GM21423 (cell line): ENCODE results near the gene MEG3.

Experiments
- ATAC-seq: cut with Tn5 transposase; IDR thresholded peaks from one replicate; pipeline ENCODE4 v1.9.1; 2021; ENCODE audit warnings: mild to moderate bottlenecking, moderate library complexity; ENCODE audit not compliant: unreplicated experiment

The MEG3 gene

DNA sequence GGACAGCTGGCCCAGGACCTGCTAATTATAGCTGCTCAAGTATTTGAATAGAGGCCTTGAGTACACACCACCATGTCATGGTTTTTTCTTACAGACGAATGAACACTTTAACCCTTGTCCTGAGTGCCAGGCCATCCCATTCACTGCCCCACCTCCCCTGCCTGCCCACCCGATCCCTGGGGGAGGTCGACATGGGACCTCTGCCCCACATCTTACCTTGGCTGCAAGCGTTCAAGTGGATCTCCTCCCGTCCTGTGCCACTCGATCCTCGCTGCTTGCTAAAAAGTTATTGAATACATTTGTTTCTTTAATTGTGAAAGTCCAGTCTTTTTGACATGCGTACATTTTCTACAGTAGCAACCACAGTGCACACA is 67.3 kb downstream of the MEG3 start:
- ATAC-seq, result no peak

DNA sequence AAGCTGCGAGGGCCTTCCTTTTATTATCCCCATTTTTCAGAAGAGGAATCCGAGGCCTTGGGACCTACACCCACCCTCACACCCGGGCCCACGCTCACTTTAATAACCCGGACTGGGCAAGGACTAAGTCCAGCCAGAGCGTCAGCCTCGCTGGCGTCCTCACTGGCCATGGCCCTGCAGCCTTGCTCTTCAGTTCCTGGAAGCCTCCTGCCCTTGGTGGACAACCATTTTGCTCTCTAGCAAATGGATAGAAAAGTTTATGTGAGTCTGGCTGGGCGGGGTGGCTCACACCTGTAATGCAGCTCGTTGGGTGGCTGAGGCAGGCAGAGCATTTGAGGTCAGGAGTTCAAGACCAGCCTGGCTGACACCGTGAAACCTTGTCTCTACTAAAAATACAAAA is 67.8 kb downstream of the MEG3 start:
- no peak for ATAC-seq

GRCh38 chr14:100894416-100894815 is 68.5 kb downstream of the MEG3 start:
- no peak for ATAC-seq

DNA sequence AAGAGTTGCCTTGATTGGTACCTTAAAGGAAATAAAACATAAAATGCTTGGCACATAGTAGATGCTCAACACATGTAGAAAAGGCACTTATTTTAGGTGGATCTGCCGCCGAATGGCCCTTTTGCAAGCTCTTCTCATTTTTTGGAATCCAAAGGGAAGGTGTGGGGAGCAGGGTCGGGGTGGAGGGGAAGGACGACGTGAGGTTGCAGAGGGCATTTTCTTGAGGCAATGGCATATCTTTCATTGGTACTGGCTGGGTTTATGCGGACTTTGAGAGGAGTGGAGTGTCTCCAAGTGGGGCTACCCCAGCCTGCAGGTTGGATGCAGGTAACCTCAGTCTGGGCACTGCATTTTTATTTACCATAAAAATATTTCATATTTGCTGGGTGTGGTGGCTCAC is 69.5 kb downstream of the MEG3 start:
- ATAC-seq, result no peak

DNA sequence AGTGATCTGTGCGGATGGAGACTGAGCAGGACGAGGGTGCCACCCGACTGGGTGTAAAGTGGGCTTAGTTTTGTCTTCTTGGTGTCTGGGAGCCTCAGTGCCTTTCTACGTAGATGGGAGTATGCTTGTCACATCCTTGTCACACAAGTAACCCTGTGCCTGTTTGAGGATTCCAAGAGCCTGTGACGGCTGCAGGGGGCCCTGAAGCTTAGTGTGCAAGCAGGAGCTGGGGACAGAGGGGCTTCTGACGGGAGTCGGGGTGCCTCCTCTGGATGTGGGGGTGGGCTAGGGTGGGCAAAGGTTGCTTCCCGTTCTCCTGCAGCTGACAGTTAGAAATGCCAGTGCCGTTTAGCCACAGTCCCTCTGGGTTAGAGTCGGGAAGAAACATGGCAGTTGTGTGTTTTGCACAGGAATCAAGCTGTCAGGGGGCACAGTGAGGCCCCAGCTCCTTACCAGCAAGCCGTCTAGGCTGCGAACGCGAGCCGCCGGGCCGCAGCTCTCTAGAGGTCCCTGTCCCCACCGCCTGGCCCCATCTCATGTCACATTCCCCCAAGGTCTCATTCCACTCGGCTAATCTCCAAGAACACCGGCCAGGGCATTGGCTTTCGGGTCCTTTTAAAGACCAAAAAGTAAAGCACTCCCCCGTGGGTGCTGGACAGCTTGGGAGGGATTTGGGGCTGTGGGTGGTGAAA is 70.6 kb downstream of the MEG3 start:
- ATAC-seq, result no peak

- ATAC-seq, result no peak
These were observed 72.5 kb downstream of the MEG3 start for GRCh38 chr14:100898465-100898864.

DNA sequence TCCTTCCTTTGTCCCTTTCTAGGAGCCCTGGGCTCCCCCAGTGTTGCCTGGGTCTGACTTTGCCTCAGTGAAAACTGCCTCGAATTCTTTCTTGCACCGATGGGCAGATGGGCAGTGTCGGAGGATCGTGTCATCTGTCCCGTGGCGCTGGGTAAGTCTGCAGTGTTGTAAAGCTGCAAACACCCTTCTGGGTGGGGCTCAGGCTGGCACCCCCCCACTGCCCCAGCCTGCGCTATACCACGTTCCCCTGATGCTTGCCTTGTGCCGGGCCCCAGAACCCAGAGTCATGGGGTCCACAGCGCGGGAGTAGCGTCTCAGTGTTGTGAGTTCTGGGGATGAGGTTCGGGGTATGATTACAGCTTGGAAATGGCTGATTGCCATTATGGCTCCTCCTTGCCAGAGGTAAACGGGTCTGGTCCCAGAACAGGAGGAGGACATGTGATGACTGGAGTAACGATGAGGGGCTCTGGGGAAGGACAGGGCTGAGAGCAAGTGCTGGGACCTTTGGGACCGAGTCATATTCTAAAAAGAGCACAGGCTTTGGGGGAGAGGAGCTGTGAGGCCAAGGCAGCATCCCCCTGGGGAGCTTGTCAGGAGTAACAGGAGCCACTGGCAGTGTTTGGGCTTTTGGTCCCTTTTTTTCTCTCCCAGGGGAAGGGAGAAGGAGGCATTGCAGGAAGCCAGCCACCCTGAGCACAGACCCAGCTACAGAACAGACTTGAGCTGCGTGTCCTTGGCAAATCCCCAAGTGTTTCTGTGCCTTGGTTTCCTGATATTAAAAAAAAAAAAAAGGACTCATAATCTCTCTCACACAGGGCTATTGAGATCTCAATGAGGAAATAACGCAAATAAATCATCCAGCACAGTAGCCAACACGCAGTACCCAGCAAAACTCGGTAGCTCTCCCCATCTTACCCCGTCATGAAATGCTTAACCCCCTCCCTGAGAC is 73.3 kb downstream of the MEG3 start:
- ATAC-seq, result no peak

- no peak for ATAC-seq
These were observed 74.2 kb downstream of the MEG3 start for GRCh38 chr14:100899884-100900771.

GRCh38 chr14:100900837-100901390 is 75.0 kb downstream of the MEG3 start:
- ATAC-seq, result no peak

- ATAC-seq, result no peak
These were observed 75.7 kb downstream of the MEG3 start for GRCh38 chr14:100901391-100902183.

DNA sequence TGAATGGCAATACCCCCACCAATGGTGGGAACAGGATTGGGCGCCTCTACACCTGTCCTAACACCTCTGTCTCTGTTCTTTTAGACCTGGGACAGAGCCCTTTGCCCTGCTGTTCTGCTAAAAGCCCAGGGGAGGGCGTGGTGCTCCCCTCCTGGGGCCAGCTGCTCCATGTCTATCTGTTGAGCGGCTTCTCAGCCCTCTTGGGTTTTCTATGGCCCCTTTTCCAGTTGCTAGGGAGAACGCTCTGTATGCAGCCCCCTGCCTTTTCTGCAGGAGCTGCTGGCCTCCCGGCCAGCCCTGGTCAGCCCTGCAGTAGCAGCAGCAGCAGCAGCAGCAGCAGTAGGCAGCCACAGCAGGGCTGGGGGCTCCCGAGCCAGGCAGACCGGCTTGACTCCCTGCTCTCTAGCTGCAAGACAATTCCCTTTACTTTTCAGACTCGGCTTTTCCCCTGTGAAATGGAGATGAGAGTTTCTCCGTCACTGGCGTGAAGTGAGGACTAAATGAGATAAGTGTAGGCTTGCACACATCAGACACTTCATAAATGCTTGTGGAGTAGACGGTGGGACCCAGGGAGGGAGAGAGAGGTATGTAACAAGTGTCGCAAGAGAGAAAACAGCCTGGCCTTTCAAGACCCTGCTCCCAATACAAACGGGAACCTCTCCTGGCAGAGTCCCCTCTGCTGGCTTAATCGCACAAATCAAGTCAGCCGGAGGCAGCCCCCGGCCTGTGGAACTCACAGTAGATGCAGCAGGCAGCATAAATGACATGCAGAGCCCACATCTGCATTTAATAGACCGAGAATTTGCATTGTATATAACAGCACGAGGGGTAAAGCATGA is 76.6 kb downstream of the MEG3 start:
- no peak for ATAC-seq

DNA sequence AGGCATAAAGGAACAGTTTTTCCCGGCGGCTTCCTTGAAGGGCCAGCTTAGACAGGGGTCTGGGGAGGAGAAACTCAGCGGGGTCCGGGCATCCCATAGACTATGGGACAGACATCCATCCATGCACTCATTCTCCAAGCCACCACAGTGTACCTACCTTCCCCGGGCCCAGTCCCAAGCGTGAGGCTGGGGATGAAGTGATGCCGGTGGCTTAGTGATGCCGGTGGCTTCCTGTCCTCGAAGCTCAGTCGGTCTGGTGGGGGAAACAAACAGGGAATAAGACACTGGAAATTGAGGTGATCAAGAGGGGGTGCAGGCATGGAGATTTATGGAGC is 77.2 kb downstream of the MEG3 start:
- ATAC-seq, result no peak

- ATAC-seq, result no peak
These were observed 77.8 kb downstream of the MEG3 start, which contains the start of gene RTL1 for GRCh38 chr14:100903672-100904185. RTL1 (minus strand) TSS chr14:100903722; CDS start chr14:100884788, 18,934 bp downstream.

DNA sequence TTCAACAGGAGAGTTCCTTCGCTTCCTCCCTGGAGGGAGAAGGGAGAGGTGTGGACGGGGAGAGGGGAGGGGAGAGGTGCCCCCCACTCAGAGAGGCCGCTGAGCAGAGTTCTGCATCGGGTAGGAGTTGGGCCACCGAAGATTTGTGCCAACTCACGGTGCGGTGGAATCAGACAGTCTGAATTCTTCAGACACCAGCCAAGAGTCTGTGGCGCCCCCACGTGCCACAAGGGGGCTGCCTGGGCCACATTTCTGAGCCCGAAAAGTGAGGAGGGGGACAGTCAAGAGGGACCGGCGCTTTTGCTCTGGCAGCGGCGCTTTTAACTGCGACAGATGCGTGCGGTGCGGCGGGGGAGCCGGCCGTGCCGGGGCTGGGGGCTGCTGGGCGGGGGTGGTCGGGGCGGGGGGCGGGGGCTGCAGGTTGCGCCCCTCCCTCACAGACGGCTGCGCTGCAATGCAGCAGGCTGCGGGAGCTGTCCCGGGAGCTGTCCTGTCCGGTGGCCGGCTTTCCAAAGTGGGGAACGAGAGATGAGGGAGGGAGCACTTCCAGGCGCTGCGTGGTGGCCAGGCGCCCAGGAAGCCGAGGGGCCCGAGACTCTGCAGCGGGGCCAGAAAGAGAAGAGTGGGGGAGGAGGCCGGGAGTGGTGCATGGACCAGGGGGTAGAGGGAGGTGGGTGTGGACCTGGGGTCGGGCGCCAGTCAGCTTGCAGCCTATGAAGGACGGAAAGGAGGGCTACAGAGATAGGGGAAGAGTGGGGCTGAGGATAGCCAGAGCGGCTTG is 78.6 kb downstream of the MEG3 start:
- ATAC-seq, result no peak

- no peak for ATAC-seq
These were observed 79.2 kb downstream of the MEG3 start for GRCh38 chr14:100905166-100905565.

- ATAC-seq, result no peak
These were observed 80.5 kb downstream of the MEG3 start for GRCh38 chr14:100906420-100906819.

DNA sequence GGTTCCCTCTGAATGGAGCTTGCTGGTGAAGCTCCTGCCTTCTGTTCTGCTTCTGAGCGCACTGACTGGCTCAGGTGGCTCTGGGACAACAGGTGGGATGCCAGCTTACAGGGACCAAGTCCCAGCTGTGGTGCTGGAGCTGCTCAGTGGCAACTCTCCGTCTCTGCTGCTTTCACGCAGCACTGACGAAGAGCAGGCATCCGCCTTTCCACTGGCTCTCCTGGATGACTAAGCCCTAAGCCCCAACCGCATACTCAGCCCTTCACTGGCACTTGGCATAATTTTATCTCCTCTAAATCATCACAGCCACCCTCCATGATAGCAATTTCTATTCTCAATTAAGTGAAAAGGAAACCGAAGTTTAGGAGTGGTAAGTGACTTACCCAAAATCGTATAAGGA is 81.3 kb downstream of the MEG3 start:
- ATAC-seq, result no peak

GRCh38 chr14:100909439-100909838 is 83.5 kb downstream of the MEG3 start:
- ATAC-seq, result no peak
